NCI-H2081 treated with DMSO at 0.1 percent for 48 hours (cell line): Measurements from ENCODE around the gene EFTUD2.
"Not testable (repeated sequence)": the region's sequence is repeated elsewhere in the genome, so short reads cannot be mapped to it uniquely, and the experiment has no call there.

Experiments used
- DNase-seq: peaks from one replicate; lab custom pipeline; 2025; lab: John Stamatoyannopoulos, UW

EFTUD2 gene

GRCh38 chr17:44808656-44809388 lies 90.4 kb downstream of the EFTUD2 start:
- DNase-seq = not testable (repeated sequence)

GRCh38 chr17:44808156-44808555 lies 91.1 kb downstream of the EFTUD2 start:
- no peak for DNase-seq

GRCh38 chr17:44807817-44808155 lies 91.5 kb downstream of the EFTUD2 start:
- no peak for DNase-seq

GRCh38 chr17:44807093-44807816 lies 92.0 kb downstream of the EFTUD2 start:
- no peak for DNase-seq

GRCh38 chr17:44804302-44805089 lies 94.7 kb downstream of the EFTUD2 start:
- DNase-seq = no peak

GRCh38 chr17:44801880-44802279 lies 97.4 kb downstream of the EFTUD2 start:
- DNase-seq = no peak
